HG02885 (cell line): ENCODE measurements around the gene EIF1B.

ENCODE experiments used
- ATAC-seq: cut with Tn5 transposase; IDR thresholded peaks from one replicate; pipeline ENCODE4 v1.9.1; 2021; ENCODE audit warnings: mild to moderate bottlenecking; ENCODE audit not compliant: unreplicated experiment, poor library complexity

Gene EIF1B

DNA sequence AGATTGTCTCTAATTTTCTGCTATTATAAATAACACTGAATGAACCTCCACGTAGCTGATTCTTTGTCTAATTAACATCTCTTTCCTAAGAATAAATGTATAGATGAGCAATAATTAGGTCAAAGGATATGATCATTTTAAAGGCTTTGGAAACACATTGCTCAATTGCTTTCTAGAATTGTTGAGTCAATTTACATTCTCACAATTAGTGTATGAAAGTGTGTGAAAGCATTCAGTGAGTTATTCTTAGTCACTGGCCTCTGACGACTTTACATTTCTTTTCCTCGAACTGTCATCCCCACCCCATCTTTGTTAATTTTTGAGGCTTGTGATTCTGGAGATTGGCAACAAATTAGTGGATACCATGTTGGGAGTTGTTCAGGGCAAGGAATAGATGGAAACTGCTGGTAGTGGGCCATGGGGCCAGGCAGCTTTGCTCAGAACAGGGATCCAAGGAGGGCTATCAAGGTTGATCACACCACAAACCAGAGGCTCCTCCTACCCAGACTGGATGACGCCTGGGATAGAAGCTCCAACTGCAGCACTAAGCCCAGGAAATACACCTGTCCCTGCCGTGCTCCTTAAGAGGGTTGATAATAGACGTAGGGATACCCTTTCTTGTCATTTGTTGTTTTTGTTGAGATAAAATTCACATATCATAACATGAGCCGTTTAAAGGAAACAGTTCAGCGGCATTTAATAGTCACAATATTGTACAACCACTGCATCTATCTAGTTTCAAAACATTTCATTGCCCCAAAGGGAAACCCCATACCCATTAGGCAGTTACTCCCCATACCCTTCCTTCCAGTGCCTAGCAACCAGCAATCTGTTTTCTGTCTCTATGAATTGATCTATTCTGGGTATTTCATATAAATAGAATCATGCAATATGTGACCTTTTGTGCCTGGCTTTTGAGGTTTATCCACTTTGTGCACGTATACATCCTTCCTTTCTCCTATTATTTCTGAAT is 27.9 kb downstream of the EIF1B start:
- peak; percentile 81 for ATAC-seq

DNA sequence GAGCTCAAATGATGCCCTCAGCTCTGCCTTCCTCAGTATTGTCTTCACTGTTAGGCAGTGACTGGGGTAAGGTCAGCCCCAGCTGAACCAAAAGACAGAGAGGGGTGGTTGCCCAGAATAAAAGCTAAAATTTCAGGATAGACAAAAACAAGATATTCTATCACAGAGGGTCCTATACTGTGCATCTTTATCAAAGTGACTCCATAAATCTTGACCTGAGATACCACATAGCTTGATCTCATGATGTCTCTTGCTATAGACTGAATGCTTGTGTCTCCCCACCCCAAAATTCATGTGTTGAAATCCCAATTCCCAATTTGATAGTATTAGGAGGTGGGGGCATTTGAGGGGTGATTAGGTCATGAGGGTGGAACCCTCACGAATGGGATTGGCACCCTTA is 30.4 kb downstream of the EIF1B start:
- no peak for ATAC-seq

DNA sequence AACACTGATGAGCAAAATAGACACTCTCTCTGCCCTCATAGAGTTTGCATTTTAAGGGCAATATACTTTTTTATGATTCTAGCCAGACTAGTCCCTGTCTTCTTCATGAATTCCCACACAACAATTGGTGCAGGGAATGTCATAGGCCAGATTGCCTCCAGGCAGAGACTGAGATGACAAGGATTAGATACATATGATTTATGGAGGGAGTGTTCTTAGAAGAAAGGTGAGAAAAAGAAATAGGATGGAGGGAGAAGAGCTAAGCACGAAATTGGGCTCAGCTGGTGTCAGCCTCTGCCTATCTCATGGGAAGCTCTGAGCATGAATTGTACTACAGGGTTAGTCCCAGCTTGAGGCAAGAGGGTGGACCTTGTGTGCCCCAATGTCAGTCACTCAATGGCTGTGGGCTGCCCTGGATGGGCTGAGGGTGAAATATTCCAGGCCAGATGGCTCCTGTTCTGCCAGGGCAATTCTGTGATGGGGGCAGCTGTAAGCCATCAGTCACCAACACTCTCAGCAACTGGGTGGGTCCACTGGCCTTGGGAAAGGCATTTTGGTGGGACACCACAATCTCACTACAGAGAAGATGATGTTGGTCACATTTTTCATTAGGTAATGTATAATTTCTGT is 31.1 kb downstream of the EIF1B start:
- ATAC-seq, result no peak

DNA sequence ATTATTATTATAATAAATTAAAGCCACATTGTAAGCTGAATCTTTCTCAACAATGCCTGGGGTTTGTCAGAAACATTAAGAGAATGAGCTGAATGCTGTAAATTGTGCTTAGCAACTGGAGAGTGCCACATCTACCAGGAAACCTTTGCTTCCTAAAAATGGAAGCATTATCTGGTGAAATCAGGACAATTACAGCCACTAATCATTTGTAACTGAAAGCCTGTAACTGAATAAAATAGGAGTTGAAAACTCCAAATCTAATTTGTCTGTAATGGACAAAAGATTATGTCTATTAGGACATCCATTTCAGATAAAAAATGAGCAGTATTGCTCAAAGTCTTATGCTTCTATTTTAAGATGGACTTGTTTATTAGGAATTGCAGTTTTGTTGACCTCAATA is 32.2 kb downstream of the EIF1B start:
- ATAC-seq, result no peak

DNA sequence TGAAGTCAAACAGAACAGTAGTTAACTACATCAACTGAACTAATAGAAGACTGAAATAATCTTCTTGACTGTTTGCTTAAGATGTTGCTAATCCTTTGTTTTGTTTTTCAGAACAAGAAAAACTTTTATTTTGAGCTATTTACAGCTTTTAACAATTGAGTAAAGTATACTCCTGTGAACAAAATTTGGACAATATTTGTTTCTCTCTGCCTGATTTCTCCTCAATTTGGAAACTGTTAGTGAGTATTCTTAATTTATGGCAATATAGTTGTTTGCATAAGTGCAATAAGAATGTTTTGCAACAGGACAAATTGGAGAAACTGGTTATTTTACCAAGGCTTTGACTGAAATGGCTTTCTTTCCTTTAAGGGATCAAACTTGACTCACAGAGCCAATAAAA is 41.0 kb downstream of the EIF1B start:
- ATAC-seq, result no peak

DNA sequence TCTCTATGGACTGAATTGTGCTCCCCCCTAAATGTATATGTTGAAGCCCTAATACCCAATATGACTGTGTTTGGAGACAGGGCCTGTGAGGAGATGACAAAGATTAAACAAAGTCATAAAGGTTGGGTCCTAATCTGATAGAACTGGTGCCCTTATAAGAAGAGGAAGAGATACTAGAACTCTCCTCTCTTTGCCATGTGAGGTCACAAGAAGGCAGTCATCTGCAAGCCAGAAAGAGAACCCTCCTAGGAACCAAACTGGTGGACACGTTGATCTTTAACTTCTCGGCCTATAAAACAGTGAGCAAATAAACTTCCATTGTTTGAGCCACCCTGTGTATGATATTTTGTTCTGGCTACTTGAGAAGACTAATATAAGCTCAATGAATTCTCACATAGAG is 45.9 kb downstream of the EIF1B start:
- no peak for ATAC-seq

DNA sequence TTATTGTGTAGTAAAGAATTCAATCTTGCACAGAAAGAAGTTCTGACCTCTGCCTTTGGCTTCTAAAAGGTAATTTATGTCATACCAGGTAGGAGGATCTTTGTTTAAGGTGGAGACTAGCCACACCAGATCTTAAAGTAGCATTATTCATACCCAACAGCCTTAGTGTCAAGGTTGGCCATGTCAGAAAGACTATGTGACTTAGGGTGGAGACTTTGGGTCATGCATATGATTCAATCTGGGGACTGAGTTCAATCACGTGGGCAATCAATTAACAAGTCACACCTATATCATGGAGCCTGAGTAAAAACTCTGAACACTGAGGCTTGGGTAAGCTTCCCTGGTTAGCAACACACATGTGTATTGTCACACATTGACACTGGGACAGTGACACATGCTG is 48.9 kb downstream of the EIF1B start:
- ATAC-seq, result no peak
